HUDEP-2 (cell line): ENCODE results near the gene NOTUM.
A peak's percentile ranks its signal among the peaks of the same experiment; 100 is the strongest.

Source experiments
- DNase-seq, 76 experiments: peaks; one replicate each; lab custom pipeline; 2025; ENCODE audit not compliant: unreplicated experiment in 76 of 76; lab: John Stamatoyannopoulos, UW

The NOTUM gene

GRCh38 chr17:81940538-81941483 lies 20.2 kb downstream of the NOTUM start:
- DNase-seq: no peak

DNA sequence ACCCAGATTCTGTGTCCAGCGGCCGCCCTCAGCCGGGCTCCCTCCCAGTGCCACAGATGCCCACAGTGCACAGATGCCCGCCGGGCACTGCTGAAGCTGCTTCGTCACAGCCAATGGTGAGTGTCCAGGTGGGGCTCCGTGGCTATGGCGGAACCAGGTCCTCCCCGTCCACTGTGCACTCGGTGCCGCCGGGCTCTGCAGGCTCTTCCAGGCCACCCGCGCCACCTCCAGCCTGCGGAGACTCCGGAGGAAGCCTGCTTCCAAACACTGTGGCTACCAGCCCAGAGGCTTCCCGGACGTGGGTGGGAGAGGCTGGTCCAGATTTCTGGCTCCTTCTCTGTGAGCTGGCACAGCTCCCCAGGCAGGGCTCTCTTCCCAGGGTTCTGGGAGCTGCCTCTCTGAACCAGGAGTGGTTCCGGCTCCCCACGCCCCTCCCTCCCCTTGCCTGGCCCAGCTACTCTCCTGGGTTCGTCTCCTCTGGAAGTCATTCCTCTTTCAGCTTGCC lies 21.1 kb downstream of the NOTUM start:
- no peak for DNase-seq

DNA sequence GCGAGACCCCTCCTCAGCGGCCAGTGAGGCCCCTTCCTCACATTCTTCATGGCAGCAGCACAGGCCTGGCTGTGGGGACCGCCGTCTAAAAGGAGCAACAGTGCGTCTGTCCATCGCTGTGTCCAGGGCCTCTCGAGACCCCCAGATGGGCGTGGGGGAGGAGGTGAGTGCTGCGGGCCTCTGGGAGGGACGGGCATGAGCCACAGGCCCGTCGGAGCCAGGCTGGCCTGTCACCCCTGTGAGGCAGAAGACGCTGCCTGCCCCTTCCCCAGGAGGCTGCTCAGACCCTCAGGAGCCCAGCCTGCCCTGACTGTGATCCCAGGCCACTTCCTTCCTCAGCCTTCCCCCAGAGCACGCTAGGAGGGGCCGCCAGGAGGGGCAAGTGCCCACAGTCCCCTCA lies 21.8 kb downstream of the NOTUM start:
- no peak for DNase-seq

DNA sequence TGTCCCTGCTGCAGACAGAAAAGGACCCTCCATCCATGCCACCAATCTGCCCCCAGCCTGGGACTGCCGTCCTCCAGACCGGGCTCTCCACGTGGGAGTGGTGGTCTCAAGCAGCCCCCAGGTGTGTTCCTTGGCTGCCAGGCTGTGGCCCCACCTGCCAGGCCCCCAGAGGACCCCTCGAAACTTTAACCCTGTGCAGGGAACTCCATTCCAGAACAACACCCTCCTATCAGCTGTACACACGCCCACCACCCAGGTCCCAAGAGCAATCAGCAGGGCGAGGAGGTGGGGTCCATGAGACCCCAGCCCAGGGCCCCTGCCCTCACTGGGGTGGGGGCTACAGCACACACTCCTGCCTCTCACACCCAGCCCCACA lies 25.3 kb downstream of the NOTUM start:
- no peak for DNase-seq

GRCh38 chr17:81934850-81935708 lies 25.9 kb downstream of the NOTUM start:
- DNase-seq: no peak

DNA sequence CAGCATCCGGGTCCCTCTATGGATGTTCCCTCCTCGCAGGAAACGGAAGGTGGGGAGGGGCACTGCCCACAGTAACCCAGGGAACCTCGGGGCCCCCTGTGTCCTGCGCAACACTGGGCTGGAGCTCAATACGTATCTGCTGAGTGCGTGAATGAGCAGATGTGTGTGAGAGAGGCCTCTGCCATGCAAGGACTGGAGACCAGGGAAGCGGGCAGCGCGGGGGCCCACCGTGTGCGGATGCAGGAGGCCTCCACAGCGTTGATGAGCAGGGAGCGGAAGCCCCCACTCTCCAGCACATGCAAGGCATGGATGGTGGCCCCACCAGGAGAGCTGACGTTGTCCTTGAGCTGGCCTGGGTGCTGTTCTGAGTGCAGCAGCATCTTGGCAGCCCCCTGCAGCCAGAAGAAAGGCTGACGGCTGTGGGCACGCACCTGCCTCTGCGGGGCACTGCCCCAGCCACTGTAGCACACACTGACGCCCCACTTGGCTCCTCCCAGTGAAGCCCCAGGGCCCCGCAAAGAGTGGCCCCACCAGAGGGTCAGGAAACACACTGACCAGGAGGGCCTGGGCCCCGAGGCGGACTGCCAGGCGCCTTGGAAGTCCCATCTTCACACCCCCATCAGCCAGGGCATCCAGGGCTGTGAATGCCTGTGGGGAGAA lies 26.8 kb downstream of the NOTUM start:
- no peak for DNase-seq

- peak in 1 of 76 experiments; percentile 10 for DNase-seq
Observed at GRCh38 chr17:81933178-81933699, 27.7 kb downstream of the NOTUM start.

DNA sequence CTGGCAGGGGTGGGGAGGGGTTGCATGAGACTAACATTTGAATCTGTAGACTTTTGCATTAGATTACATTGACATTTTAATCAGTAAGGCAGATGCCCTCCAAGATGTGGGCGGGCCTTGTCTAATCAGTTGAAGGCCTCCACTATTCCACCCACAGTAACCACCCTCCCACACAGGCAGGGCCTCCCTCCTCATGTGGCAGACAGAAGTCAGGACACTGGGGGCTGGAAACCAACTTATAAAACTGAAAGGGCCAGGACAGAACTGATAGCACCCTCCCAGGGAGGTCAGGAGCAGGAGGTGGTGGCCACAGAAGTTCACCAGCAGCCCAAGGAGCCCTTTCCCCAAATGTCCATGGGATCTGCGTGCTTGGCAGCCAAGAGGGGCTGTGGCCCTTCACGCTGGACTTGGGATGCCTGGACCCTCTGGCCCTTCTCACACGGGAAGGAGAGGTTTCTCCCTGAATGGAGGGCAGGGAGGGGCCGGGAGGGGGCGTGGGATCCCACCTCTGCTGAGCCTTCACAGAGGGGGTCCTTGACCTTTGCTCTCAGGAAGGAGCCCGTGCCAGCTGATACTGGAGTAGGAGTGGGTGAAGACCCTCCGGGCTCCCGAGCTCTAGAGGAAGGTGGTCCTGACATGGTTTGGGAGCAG lies 28.5 kb downstream of the NOTUM start:
- DNase-seq: peak in 73 of 76 experiments; percentile 52 to 97 (median 86)

DNA sequence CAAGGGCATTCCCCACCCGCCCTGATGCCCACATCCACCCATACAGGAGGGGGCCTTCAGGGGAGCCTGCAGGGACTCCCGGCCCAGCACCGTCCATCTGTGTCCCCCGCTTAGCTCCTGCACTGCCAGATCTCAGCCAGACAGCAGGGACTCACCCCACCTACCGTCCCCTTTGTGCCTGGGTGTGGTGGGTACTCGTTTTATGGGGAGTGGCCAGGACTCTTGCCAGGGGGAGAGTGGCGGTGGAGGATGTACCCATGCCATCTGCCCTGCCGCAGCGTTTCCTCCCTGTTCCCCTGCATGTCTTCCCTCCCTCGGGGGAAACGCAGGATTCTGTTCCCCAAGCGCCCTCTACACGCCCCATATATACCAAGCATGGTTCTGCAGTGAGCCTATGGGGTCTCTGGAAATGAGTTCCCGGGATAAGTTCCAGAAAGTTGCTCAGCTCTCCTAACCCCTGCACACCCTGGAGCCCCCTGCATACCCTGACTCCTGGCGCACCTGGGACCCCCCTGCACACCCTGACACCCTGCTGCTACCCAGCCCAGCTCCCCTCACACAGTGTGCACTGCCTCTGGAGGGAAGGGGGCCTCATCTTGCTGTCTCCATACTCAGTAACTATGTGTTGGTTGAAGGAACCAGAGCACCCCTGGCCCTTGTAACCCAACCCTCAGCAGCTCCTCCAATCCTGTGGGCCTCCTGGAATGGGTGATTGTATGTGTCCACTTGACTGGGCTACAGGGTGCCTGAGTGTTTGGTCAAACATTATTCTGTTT lies 29.2 kb downstream of the NOTUM start:
- DNase-seq: peak in 74 of 76 experiments; percentile 18 to 90 (median 77)

DNA sequence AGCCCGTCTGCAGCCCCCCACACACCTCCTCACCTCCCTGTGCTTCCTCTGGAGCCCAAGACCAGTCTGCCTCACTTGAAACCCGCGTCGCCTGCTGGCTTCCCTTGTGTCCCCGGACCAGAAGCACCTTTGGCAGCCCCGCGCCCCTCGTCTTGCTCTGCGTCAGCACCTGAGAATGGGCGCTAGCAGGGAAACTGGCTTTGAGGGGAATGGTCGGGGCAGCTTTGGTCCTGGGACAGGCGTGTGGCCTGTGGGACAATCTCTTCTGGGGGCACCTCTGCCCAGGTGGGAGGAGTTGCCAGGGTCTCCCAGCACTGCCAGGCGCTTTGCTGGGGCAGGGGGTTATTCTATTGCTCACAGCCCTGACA lies 29.8 kb downstream of the NOTUM start:
- peak in 3 of 76 experiments; percentile 42 to 77 (median 50) for DNase-seq

GRCh38 chr17:81930142-81931125 lies 30.6 kb downstream of the NOTUM start:
- DNase-seq: no peak

- DNase-seq: no peak
Observed at GRCh38 chr17:81929253-81930141, 31.5 kb downstream of the NOTUM start.

- peak in 9 of 76 experiments; percentile 8 to 40 (median 21) for DNase-seq
Observed at GRCh38 chr17:81928544-81929252, 32.3 kb downstream of the NOTUM start.

- peak in 74 of 76 experiments; percentile 21 to 95 (median 85) for DNase-seq
Observed at GRCh38 chr17:81927653-81928543, 33.1 kb downstream of the NOTUM start, which contains the start of gene MAFG. MAFG (minus strand) TSS chr17:81927735; CDS start chr17:81923185, 4,550 bp downstream.

- DNase-seq: peak in 1 of 76 experiments; percentile 44
Observed at GRCh38 chr17:81927152-81927652, 33.8 kb downstream of the NOTUM start.
